Activated CD8-positive, alpha-beta memory T cell treated with anti-CD3 and anti-CD28 coated beads, Interleukin-2, amount 10 ng/mL, durations not matched to agents 7 days and 5 days (primary cell): ENCODE measurements around the gene KRT3. TPM values are rescaled to one million over a fixed set of nuclear protein-coding genes. Genes with fewer than 3 reads are reported as not detected.

Experiments used
- ATAC-seq: fragments of 150-1000 bp; cut with Tn5 transposase; one replicate; pipeline ENCODE4 v1.10.0; 2021; ENCODE audit warnings: moderate library complexity
- CTCF ChIA-PET: fragments of 350-600 bp; sonication (Branson Sonifier 250); formaldehyde crosslinking; loops from one replicate; lab custom pipeline; 2021; ENCODE audit warnings: antibody characterized with exemption; lab: Charles Lee
- DNase-seq: peaks from one replicate; pipeline ENCODE4 v3.0.0-alpha.2; 2020
- H3K27ac Mint-ChIP-seq: one replicate; pipeline ENCODE4 v1.8.0; 2021; ENCODE audit warnings: mild to moderate bottlenecking, mixed read lengths
- H3K27me3 Mint-ChIP-seq: one replicate; pipeline ENCODE4 v1.8.0; 2021; ENCODE audit warnings: mixed read lengths
- H3K36me3 Mint-ChIP-seq: one replicate; pipeline ENCODE4 v1.8.0; 2021; ENCODE audit warnings: mild to moderate bottlenecking, mixed read lengths
- H3K4me1 Mint-ChIP-seq: one replicate; pipeline ENCODE4 v1.8.0; 2021; ENCODE audit warnings: mixed read lengths
- H3K4me3 Mint-ChIP-seq: one replicate; pipeline ENCODE4 v1.8.0; 2021; ENCODE audit warnings: mild to moderate bottlenecking, moderate library complexity, mixed read lengths
- H3K9me3 Mint-ChIP-seq: one replicate; pipeline ENCODE4 v1.8.0; 2022; ENCODE audit warnings: low read depth, mixed read lengths
- total RNA-seq, 2 experiments: library from RNA; stranded (reverse); gene quantifications; one replicate each; pipeline ENCODE4 v1.2.3, GENCODE V29; 2021

KRT3 gene
- total RNA-seq, 2 experiments from 2014 or later = not detected

DNA sequence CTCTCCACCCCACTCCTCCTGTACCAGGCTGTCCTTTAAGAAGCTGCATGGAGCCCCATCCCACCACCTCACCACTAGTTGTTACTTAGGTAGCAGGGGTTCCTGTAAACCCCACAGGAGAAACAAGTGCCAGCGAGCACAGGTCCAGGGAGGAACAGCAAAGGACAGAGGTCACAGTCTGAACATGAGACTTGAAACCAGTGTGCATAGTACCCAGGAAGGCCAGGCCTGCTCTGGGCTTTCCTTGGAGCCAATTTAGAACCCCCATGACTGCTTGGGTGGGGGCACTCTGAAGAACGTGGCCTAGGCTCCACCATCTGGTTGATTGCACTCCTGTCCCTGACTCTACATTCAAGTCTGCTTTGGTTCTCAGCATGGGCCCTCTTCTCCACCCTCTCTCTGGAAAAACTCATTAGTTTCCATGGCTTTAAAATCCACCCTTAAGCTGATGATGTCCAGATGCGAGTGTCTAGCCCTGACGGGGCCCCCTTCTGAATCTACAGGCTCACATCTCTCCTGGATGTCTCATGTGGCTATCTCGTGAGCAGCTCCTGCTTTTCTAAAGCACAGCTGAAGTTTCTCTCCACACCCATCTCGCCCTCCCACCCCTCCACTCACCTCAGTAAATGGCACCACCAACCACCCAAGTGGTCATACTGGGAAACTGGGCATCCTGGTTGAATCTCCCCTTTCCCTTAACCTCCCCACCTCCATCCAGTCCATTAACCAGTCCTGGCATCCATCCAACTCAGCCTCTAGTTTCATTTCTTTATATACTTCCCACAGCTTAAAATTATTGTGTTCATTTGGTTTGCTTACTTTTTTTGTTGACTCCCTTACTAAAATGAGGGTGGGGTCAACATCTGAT lies 8.4 kb downstream of the KRT3 start:
- CTCF ChIA-PET = interaction anchor here (1.2 kb wide), 1 partner anchor 36 kb away, joined by 3 read pairs; no protein-coding TSS in a partner anchor
- peaks cover 49% of the 10 kb centered on the region for H3K27me3 Mint-ChIP-seq

DNA sequence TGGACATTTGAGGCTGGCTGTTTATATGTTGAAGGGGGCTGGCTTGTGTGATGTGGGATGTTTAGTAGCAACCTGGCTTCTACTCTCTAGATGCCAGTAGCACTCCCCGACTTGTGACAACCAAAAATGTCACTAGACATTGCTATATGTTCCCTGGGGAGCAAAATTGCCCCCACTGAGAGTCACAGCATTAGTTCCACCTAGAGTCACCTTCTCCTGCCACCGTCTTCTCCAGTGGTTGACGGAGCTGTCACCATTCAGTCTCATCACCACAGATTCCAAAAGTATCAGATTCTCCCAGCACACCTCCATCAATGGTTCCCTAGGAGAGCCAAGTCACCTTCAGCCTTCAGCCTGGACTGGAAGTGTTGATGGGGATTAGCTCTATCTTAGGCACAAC lies 11.0 kb downstream of the KRT3 start:
- Mint-ChIP-seq H3K4me1 (no peaks in the 10 kb centered on the region), H3K4me3 (no peak overlapping the region), H3K9me3 (no peaks in the 10 kb centered on the region), H3K27me3 (peaks cover 46% of the 10 kb centered on the region), H3K36me3 (no peaks in the 10 kb centered on the region), H3K27ac (no peak overlapping the region)
- no peak for ATAC-seq
- DNase-seq = no peak
- CTCF ChIA-PET = no interaction called here

More for the DNA sequence above, 8.4 kb downstream of the KRT3 start:
- H3K27ac Mint-ChIP-seq = no peak overlapping the region
- no peaks in the 10 kb centered on the region for H3K9me3 Mint-ChIP-seq
- DNase-seq = no peak
- no peak overlapping the region for H3K4me3 Mint-ChIP-seq
- H3K36me3 Mint-ChIP-seq = no peaks in the 10 kb centered on the region
- no peaks in the 10 kb centered on the region for H3K4me1 Mint-ChIP-seq
- ATAC-seq = no peak

DNA sequence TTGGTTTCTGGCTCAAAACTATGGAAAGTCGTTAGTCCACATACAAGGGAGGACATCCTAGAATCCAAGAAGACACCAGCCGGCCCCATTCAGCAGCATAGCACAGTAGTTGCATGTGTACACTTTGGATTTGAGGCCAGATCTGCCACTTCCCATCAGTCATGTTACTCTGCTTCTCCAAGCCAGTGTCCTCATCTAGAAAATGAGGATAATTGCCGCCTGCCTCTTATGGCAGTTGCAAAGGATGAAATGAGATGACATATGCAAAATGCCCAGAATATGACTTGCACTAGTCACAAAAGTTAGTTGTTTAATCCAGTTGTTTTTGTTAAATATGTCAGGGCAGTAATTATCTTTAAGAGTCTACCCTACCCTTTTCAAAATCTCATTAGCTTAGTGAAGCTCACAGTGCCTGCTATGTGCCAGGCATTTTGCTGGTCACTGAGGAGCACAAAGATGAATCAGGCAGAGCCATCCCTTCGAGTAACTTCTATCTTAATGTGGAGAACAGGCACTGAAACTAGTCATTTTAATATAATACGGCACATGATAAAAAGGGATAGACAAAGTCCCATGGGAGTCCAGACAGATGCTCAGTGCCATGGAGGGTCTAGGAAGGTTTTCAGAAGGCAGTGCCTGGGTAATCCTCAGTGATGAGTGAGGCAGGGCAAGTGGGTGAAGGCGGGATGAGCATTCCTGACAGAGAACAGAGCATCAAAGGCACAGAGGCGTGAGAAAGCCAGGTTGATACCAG lies 12.2 kb downstream of the KRT3 start:
- peaks cover 43% of the 10 kb centered on the region for H3K27me3 Mint-ChIP-seq
- H3K4me3 Mint-ChIP-seq = no peak overlapping the region
- no peaks in the 10 kb centered on the region for H3K9me3 Mint-ChIP-seq
- DNase-seq (no peak), ATAC-seq (no peak)
- H3K4me1 Mint-ChIP-seq = no peaks in the 10 kb centered on the region
- no peak overlapping the region for H3K27ac Mint-ChIP-seq
- CTCF ChIA-PET = interaction anchor here (0.7 kb wide), 1 partner anchor 202 kb away, joined by 3 read pairs; no protein-coding TSS in a partner anchor
- H3K36me3 Mint-ChIP-seq = no peaks in the 10 kb centered on the region

DNA sequence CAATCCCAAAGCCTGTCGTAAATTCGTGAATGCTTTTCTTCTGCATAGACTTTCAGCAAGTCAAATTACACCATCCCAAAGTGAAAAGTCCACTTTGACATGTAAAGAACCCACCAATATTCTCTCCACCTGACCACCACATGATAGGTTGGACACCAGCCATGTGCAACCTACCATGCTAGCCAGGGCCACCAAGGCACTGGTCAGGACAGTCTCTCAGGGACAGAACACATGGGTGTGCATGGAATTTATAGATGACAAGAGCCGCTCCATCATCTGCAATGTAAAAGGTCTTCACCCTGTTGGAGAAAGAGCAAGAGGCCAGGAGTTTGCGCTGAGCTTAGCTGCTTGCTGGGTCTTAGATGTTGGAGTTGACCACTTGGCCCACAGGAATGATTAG lies 13.4 kb downstream of the KRT3 start:
- Mint-ChIP-seq H3K4me3 (no peak overlapping the region), H3K27ac (no peak overlapping the region), H3K9me3 (no peaks in the 10 kb centered on the region), H3K36me3 (no peaks in the 10 kb centered on the region), H3K27me3 (peaks cover 40% of the 10 kb centered on the region), H3K4me1 (no peaks in the 10 kb centered on the region)
- DNase-seq (no peak), ATAC-seq (no peak)
- CTCF ChIA-PET = no interaction called here

DNA sequence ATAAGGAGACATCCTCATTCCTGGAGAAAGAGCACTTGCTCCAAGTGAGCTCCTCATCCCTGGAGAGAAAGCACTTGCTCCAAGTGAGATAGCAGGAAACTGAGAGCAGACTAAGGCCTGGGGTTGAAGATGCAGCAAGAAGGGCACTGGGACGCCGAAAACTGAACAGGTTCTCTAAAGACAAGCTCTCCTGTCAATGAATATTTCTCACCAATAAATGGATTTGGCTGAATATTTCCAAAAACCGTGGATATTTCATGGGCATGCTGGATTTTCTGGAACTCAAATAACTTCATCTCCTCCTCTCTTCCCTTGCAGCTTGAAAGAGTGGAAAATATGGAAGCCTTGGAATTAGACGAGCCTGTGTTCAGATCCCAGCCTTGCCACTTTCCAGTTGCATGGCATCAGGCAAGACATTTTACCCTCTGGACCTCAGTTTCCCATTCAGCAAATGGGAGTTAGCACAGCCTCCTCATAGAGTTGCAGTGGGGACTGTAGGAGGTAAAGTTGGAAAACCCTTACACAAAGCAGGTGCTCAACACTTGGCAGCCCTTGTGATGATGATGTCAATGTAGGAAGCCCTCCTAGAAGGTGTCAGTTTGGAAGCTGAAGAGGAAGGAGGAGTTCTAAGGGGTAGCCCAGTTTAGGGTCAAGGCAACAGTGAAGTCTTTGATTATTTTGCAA lies 14.4 kb downstream of the KRT3 start:
- CTCF ChIA-PET = interaction anchor here (1.3 kb wide), 1 partner anchor 10 kb away, joined by 3 read pairs; no protein-coding TSS in a partner anchor
- Mint-ChIP-seq H3K27me3 (peaks cover 43% of the 10 kb centered on the region), H3K27ac (no peak overlapping the region), H3K9me3 (no peaks in the 10 kb centered on the region), H3K4me1 (no peaks in the 10 kb centered on the region), H3K4me3 (no peak overlapping the region), H3K36me3 (no peaks in the 10 kb centered on the region)
- no peak for DNase-seq
- ATAC-seq = no peak

DNA sequence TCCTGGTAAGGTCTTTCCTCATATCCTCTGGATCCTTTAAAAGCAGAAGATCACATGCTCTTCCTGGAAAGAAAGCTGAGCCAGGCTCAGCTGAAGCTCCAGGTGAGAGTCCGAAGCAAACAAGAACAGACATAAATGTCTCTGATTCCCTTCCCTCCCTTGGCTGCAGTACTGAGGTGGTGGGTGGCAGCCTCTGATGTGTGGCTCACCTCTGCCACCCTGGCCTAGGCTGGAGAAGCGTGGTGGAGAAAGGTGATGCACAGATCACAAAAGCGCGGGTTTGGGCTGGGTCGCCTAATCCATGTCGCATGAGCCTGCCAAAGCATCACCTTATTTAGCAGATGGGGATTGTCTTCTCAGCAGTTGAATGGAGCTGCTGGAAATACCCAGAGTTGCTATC lies 16.0 kb downstream of the KRT3 start:
- CTCF ChIA-PET = no interaction called here
- H3K27ac Mint-ChIP-seq = no peak overlapping the region
- ATAC-seq (no peak), DNase-seq (no peak)
- H3K4me3 Mint-ChIP-seq = no peak overlapping the region
- H3K36me3 Mint-ChIP-seq = no peaks in the 10 kb centered on the region
- H3K9me3 Mint-ChIP-seq = no peaks in the 10 kb centered on the region
- peaks cover 43% of the 10 kb centered on the region for H3K27me3 Mint-ChIP-seq
- no peaks in the 10 kb centered on the region for H3K4me1 Mint-ChIP-seq

DNA sequence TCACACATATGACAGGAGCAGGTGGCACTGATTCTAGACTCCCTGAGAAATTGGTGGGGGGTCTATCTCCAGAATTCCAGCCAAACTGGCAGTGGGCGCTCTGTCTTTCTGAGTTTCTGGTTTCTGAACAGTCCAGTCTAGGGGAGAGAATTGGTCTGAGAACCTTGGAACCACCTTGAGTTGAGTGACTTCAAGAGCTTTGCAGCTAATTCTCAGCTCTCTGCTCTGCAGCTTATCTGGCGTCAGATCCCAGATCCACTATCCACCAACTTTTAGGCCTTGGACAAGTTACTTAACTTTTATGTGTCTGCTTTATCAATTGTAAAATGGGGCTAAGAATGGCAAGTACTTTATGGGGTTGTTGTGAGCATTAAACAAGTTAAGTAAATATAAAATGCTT lies 17.1 kb downstream of the KRT3 start:
- DNase-seq (no peak), ATAC-seq (no peak)
- H3K36me3 Mint-ChIP-seq = no peaks in the 10 kb centered on the region
- no peaks in the 10 kb centered on the region for H3K4me1 Mint-ChIP-seq
- H3K27ac Mint-ChIP-seq = no peak overlapping the region
- H3K4me3 Mint-ChIP-seq = no peak overlapping the region
- H3K27me3 Mint-ChIP-seq = peaks cover 37% of the 10 kb centered on the region
- H3K9me3 Mint-ChIP-seq = no peaks in the 10 kb centered on the region
- CTCF ChIA-PET = interaction anchor here (0.5 kb wide), 1 partner anchor 201 kb away, joined by 4 read pairs; no protein-coding TSS in a partner anchor

DNA sequence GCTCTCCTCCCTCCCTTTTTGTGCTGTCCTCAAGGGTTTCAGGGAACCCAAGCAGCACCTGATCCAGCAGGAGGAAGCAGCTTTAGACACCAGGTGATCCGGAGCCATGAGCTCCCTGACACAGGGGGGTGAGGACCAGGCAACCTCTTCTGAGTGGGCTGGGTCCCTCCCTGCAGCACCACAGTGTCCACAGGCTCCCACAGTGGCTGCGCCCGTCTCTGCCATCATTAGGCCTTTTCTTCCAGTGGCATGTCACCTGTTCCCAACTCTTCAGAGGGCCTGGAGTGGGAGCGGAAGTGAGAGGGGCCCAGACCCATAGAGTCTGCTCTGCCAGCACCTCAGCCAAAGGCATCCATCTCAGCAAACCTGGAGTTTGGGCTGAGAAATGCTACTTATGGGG lies 18.4 kb downstream of the KRT3 start:
- no peaks in the 10 kb centered on the region for H3K36me3 Mint-ChIP-seq
- peaks cover 35% of the 10 kb centered on the region for H3K27me3 Mint-ChIP-seq
- ATAC-seq (no peak), DNase-seq (no peak)
- CTCF ChIA-PET = no interaction called here
- no peak overlapping the region for H3K4me3 Mint-ChIP-seq
- H3K9me3 Mint-ChIP-seq = no peaks in the 10 kb centered on the region
- H3K4me1 Mint-ChIP-seq = no peaks in the 10 kb centered on the region
- H3K27ac Mint-ChIP-seq = no peak overlapping the region

DNA sequence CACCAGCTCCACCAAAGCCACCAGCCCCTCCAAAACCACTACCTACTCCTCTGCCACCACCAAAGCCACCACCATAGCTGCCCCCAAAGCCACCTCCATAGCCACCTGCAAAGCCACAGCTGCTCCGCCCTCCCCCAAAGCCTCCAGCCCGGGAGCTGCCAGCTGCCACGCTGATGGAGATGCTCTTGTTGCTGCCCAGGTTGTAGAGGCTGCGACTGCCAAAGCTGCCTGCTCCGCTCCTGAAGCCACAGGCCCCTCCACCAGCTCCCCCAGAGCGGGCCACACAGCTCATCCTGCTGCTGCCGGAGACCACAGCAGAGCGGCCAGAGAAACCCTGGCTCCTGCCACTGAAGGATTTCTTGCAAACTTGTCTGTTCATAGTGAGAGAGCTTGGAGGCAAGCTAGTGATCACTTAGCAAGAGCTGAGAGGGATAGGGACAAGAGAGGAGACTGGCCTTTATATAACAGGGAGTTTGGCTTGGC lies 19.0 kb downstream of the KRT3 start, which contains the start of gene KRT76:
KRT76 (minus strand) TSS at position 433 of the 483 bp plus-strand sequence; CDS start at position 379, 54 bp downstream.
- Mint-ChIP-seq H3K27me3 (peaks cover 39% of the 10 kb centered on the region), H3K27ac (no peak within 1 kb of the TSS), H3K4me1 (no peaks in the 10 kb centered on the region), H3K4me3 (no peak within 1 kb of the TSS), H3K36me3 (no peaks in the 10 kb centered on the region), H3K9me3 (no peaks in the 10 kb centered on the region)
- CTCF ChIA-PET = no interaction called here
- ATAC-seq = no peak
- no peak for DNase-seq

DNA sequence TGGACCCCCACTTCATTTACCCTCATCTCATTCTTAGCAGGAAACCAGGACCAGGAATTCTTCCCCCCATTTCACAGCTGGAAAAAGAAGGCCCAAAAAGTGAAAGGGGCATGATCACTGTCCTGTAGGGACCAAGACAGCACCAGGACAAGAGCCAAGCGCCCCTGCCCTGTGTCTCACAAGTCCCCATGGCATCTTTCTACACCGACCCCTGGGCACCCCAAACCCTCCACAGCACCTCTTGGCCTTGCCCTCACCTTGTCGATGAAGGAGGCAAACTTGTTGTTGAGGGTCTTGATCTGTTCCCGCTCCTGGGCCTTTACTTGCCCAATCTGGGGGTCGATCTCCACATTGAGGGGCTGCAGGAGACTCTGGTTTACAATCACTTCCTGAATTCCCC lies 19.5 kb downstream of the KRT3 start:
- Mint-ChIP-seq H3K4me3 (no peak overlapping the region), H3K36me3 (no peaks in the 10 kb centered on the region), H3K9me3 (no peaks in the 10 kb centered on the region), H3K27me3 (peaks cover 36% of the 10 kb centered on the region), H3K27ac (no peak overlapping the region), H3K4me1 (no peaks in the 10 kb centered on the region)
- ATAC-seq (no peak), DNase-seq (no peak)
- CTCF ChIA-PET = no interaction called here

DNA sequence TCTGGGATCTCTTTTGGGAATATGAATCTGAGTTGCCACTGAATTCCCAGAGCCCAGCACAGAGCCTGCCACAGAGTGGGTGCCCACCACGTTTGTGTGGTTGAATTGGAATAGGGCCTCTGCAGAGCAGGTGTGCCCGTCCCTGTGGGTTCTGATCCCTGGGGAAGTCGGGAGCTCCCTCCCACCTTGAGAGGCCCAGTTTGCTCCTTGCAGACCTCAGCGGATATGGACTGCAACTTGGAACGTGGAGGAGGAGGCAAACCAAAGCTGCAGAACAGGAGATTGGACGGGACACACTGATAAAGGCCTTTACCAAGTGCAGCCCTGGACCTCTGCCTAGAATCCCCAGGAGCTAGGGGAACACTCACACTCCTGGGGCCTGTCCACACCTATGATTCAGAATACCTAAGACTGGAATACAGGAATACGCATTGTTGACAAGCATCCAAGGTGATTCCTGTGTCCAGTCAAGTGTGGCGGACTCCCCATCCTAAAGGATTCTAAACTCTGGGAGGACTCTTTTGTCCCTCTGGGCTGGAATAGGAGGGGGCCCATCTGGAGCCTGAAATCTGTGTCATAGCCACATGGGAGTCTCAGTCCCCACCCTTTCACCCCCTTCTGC lies 21.2 kb downstream of the KRT3 start:
- Mint-ChIP-seq H3K27me3 (peaks cover 33% of the 10 kb centered on the region), H3K27ac (no peak overlapping the region), H3K4me3 (no peak overlapping the region), H3K9me3 (no peaks in the 10 kb centered on the region), H3K36me3 (no peaks in the 10 kb centered on the region), H3K4me1 (no peaks in the 10 kb centered on the region)
- ATAC-seq (no peak), DNase-seq (no peak)
- CTCF ChIA-PET = no interaction called here

DNA sequence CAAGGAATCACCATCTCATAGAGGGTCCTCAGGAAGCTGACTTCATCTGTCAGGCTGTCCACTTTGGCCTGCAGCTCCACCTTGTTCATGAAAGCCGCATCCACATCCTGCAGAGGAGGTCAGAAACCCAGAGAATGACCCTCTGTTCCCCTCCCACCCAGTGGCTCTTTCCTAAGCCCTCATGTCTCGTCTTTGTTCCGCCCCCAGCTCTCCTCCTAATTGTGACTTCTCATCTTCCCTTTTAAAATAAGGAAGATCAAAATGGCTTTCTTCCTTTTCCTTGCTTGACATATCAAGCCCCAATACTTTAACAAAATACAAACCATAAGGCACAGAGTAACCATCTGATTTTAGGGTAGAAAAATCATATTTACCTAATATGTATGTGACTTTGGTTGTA lies 23.1 kb downstream of the KRT3 start:
- H3K27me3 Mint-ChIP-seq = peaks cover 29% of the 10 kb centered on the region
- CTCF ChIA-PET = interaction anchor here (0.6 to 1.8 kb wide), 5 partner anchors 8 to 1812 kb away, joined by 3 to 5 read pairs (median 3); no protein-coding TSS in a partner anchor
- no peak overlapping the region for H3K27ac Mint-ChIP-seq
- DNase-seq (no peak), ATAC-seq (no peak)
- no peaks in the 10 kb centered on the region for H3K9me3 Mint-ChIP-seq
- H3K4me3 Mint-ChIP-seq = no peak overlapping the region
- no peaks in the 10 kb centered on the region for H3K36me3 Mint-ChIP-seq
- H3K4me1 Mint-ChIP-seq = no peaks in the 10 kb centered on the region
